ENCODE measurements around the gene MXD1. TPM values are rescaled to one million over a fixed set of nuclear protein-coding genes. Genes with fewer than 3 reads are reported as not detected.

Gene MXD1
- polyA plus RNA-seq, 1 of the 3 experiments (the other 2 are of a cell fraction): 2.3 TPM

DNA sequence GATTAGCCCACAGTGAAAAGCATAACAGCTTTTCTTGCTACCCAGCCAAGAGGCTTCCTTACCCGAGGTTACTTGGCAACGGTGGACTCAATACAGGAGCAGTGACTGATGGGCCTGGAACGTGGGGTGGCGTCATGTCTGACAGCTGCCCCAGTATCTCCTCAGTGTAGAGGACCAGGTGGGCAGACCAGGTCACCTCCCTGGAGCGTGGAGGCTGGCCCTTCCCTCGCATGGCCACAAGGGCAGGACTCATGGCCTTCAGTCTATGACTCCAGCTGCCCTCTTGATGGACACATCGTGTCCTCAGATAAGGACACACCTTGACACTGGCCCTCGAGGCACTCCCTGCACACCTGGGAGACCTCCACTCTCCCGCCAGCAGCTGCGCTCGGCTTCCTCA lies 40.1 kb downstream of the MXD1 start:
- 76% methylated on average over 11 of the region's 11 CpGs for whole genome bisulfite sequencing (ENCODE audit: low lambda C conversion rate)
- Histone ChIP-seq H3K27ac (ENCODE audit: low read depth in 2 of 2, low read length in 1 of 2) (no peak overlapping the region), H3K9ac (no peak overlapping the region), H3K36me3 (replicated peaks in 1 of 2; ENCODE audit: control insufficient read depth in 1 of 2, insufficient read depth in 2 of 2, low read length in 1 of 2) (no peaks in the 10 kb centered on the region), H3K9me2 (no peaks in the 10 kb centered on the region), H4K20me1 (ENCODE audit: insufficient read depth) (no peaks in the 10 kb centered on the region), H3K4me1 (ENCODE audit: control insufficient read depth in 1 of 2, insufficient read depth in 2 of 2, low read depth in 1 of 2, low read length in 1 of 2) (no peaks in the 10 kb centered on the region), H3K4me2 (no peak overlapping the region), H3K27me3 (ENCODE audit: insufficient read depth) (peaks cover 12% of the 10 kb centered on the region; the same call in 1 of the 2 replicates), H2AFZ (ENCODE audit: low read depth) (no peak overlapping the region), H3F3A (replicated peaks; ENCODE audit: insufficient read depth) (no peaks in the 10 kb centered on the region), H3K79me2 (ENCODE audit: insufficient read depth) (no peaks in the 10 kb centered on the region), H3K9me3 (no peaks in the 10 kb centered on the region), H3K4me3 (ENCODE audit: low read depth in 2 of 2, low read length in 1 of 2) (no peak overlapping the region)
- TF ChIP-seq, protein P1, sequence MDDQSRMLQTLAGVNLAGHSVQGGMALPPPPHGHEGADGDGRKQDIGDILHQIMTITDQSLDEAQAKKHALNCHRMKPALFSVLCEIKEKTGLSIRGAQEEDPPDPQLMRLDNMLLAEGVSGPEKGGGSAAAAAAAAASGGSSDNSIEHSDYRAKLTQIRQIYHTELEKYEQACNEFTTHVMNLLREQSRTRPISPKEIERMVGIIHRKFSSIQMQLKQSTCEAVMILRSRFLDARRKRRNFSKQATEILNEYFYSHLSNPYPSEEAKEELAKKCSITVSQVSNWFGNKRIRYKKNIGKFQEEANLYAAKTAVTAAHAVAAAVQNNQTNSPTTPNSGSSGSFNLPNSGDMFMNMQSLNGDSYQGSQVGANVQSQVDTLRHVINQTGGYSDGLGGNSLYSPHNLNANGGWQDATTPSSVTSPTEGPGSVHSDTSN (IDR thresholded peaks at IDR 0.05): no peak
- TF ChIP-seq NFIC (IDR thresholded peaks at IDR 0.05; ENCODE audit: borderline replicate concordance) (no peak), RCOR1 (IDR thresholded peaks at IDR 0.05; ENCODE audit: low read length) (no peak), RAD21 (IDR thresholded peaks at IDR 0.05; ENCODE audit: low read length) (no peak), SMC3 (IDR thresholded peaks at IDR 0.05; ENCODE audit: low read depth, low read length) (no peak), TAF1 (IDR thresholded peaks at IDR 0.05; ENCODE audit: borderline replicate concordance, low read depth, low read length) (no peak), JUND (IDR thresholded peaks at IDR 0.05) (no peak), SIN3A (IDR thresholded peaks at IDR 0.05; ENCODE audit: borderline replicate concordance, low read depth, low read length) (no peak), TCF12 (IDR thresholded peaks at IDR 0.05) (no peak), POLR2AphosphoS5 (IDR thresholded peaks at IDR 0.05; ENCODE audit: low read depth, low read length) (no peak), MXI1 (IDR thresholded peaks at IDR 0.05; ENCODE audit: low read depth, low read length) (no peak), FOXJ3 (CRISPR knock-in tag; IDR thresholded peaks at IDR 0.05) (no peak), RXRA (IDR thresholded peaks at IDR 0.05; ENCODE audit: borderline replicate concordance, low read depth) (no peak), GABPA (IDR thresholded peaks at IDR 0.05; ENCODE audit: low read depth) (no peak)
- TF ChIP-seq, protein P2, sequence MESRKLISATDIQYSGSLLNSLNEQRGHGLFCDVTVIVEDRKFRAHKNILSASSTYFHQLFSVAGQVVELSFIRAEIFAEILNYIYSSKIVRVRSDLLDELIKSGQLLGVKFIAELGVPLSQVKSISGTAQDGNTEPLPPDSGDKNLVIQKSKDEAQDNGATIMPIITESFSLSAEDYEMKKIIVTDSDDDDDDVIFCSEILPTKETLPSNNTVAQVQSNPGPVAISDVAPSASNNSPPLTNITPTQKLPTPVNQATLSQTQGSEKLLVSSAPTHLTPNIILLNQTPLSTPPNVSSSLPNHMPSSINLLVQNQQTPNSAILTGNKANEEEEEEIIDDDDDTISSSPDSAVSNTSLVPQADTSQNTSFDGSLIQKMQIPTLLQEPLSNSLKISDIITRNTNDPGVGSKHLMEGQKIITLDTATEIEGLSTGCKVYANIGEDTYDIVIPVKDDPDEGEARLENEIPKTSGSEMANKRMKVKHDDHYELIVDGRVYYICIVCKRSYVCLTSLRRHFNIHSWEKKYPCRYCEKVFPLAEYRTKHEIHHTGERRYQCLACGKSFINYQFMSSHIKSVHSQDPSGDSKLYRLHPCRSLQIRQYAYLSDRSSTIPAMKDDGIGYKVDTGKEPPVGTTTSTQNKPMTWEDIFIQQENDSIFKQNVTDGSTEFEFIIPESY (IDR thresholded peaks at IDR 0.05; ENCODE audit: borderline replicate concordance, low read depth): no peak
- TF ChIP-seq, protein P3, sequence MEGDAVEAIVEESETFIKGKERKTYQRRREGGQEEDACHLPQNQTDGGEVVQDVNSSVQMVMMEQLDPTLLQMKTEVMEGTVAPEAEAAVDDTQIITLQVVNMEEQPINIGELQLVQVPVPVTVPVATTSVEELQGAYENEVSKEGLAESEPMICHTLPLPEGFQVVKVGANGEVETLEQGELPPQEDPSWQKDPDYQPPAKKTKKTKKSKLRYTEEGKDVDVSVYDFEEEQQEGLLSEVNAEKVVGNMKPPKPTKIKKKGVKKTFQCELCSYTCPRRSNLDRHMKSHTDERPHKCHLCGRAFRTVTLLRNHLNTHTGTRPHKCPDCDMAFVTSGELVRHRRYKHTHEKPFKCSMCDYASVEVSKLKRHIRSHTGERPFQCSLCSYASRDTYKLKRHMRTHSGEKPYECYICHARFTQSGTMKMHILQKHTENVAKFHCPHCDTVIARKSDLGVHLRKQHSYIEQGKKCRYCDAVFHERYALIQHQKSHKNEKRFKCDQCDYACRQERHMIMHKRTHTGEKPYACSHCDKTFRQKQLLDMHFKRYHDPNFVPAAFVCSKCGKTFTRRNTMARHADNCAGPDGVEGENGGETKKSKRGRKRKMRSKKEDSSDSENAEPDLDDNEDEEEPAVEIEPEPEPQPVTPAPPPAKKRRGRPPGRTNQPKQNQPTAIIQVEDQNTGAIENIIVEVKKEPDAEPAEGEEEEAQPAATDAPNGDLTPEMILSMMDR (IDR thresholded peaks at IDR 0.05): no peak
- TF ChIP-seq, protein P4, sequence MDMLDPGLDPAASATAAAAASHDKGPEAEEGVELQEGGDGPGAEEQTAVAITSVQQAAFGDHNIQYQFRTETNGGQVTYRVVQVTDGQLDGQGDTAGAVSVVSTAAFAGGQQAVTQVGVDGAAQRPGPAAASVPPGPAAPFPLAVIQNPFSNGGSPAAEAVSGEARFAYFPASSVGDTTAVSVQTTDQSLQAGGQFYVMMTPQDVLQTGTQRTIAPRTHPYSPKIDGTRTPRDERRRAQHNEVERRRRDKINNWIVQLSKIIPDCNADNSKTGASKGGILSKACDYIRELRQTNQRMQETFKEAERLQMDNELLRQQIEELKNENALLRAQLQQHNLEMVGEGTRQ (IDR thresholded peaks at IDR 0.05; ENCODE audit: borderline replicate concordance, low read depth, low read length): no peak
- TF ChIP-seq, protein P5, sequence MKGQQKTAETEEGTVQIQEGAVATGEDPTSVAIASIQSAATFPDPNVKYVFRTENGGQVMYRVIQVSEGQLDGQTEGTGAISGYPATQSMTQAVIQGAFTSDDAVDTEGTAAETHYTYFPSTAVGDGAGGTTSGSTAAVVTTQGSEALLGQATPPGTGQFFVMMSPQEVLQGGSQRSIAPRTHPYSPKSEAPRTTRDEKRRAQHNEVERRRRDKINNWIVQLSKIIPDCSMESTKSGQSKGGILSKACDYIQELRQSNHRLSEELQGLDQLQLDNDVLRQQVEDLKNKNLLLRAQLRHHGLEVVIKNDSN (IDR thresholded peaks at IDR 0.05; ENCODE audit: borderline replicate concordance, low read depth): no peak
- no peak for DNase-seq
- CTCF ChIA-PET: interaction anchor here (1.2 kb wide), 1 partner anchor 231 kb away, joined by 3 read pairs; no protein-coding TSS in a partner anchor
- POLR2A ChIA-PET: no interaction called here
